ENCODE data around the gene MEX3A. TPM values are rescaled to one million over a fixed set of nuclear protein-coding genes. Genes with fewer than 3 reads are reported as not detected.

Gene MEX3A
- 3.2 and 4.5 TPM in 2 replicates for total RNA-seq
- polyA plus RNA-seq (2012) = 6.5 TPM

- DNase-seq (ENCODE audit: low read depth) = peak; percentile 77
Observed at GRCh38 chr1:156082309-156083091, at the start of gene MEX3A. Gene MEX3A, minus strand, starts transcription at chr1:156082465. Its CDS starts 467 bp downstream, at chr1:156081998.

GRCh38 chr1:156130578-156130942 lies 48.3 kb upstream of the MEX3A start:
- DNase-seq (ENCODE audit: low read depth) = no peak

- peak; percentile 96 for DNase-seq (ENCODE audit: low read depth)
Observed at GRCh38 chr1:156129687-156130577, 47.7 kb upstream of the MEX3A start.

GRCh38 chr1:156128654-156129597 lies 46.7 kb upstream of the MEX3A start:
- peak; percentile 88 for DNase-seq (ENCODE audit: low read depth)

- DNase-seq (ENCODE audit: low read depth) = no peak
Observed at GRCh38 chr1:156128308-156128653, 46.0 kb upstream of the MEX3A start.

- peak; percentile 99 for DNase-seq (ENCODE audit: low read depth)
Observed at GRCh38 chr1:156126630-156127534, 44.6 kb upstream of the MEX3A start.

GRCh38 chr1:156126043-156126629 lies 43.9 kb upstream of the MEX3A start:
- peak; percentile 99 for DNase-seq (ENCODE audit: low read depth)

- DNase-seq (ENCODE audit: low read depth) = peak; percentile 37
Observed at GRCh38 chr1:156125544-156125943, 43.3 kb upstream of the MEX3A start.

GRCh38 chr1:156124557-156125483 lies 42.6 kb upstream of the MEX3A start:
- peak; percentile 80 for DNase-seq (ENCODE audit: low read depth)

GRCh38 chr1:156123356-156124196 lies 41.3 kb upstream of the MEX3A start:
- DNase-seq (ENCODE audit: low read depth) = peak; percentile 100

- DNase-seq (ENCODE audit: low read depth) = peak; percentile 98
Observed at GRCh38 chr1:156122519-156123355, 40.5 kb upstream of the MEX3A start.

- DNase-seq (ENCODE audit: low read depth) = peak; percentile 59
Observed at GRCh38 chr1:156122086-156122485, 39.8 kb upstream of the MEX3A start.

- DNase-seq (ENCODE audit: low read depth) = peak; percentile 95
Observed at GRCh38 chr1:156121457-156121856, 39.2 kb upstream of the MEX3A start.

GRCh38 chr1:156121005-156121404 lies 38.7 kb upstream of the MEX3A start:
- peak; percentile 73 for DNase-seq (ENCODE audit: low read depth)

- no peak for DNase-seq (ENCODE audit: low read depth)
Observed at GRCh38 chr1:156120318-156120717, 38.1 kb upstream of the MEX3A start.

GRCh38 chr1:156119503-156120209 lies 37.4 kb upstream of the MEX3A start:
- peak; percentile 93 for DNase-seq (ENCODE audit: low read depth)
